Natural killer cell (primary cell): ENCODE measurements around the gene GNAI3. TPM values are rescaled to one million over a fixed set of nuclear protein-coding genes. Genes with fewer than 3 reads are reported as not detected.

Experiments
- ATAC-seq, 3 donors: fragments of 150-1000 bp in 2 of 3; fragments of 200-7000 bp in 1 of 3; cut with Tn5 transposase; 1 replicate in 1 of 3; 2 replicates in 2 of 3; pipeline ENCODE4 v1.10.0; 2021; ENCODE audit warnings: mild to moderate bottlenecking in 2 of 3, moderate library complexity in 2 of 3
- DNase-seq, 2 donors: peaks; one replicate each; pipeline versions ENCODE4 v3.0.0 to v3.0.0-alpha.2; 2013 to 2021; ENCODE audit warnings: mixed read lengths in 1 of 2
- H3K27ac ChIP-seq: one replicate; pipeline ENCODE4 v1.5.1; 2013; ENCODE audit warnings: mild to moderate bottlenecking, low read length
- H3K27me3 ChIP-seq: one replicate; pipeline ENCODE4 v1.6.1; 2013; ENCODE audit warnings: low read length; ENCODE audit not compliant: control insufficient read depth, insufficient read depth
- H3K36me3 ChIP-seq: one replicate; pipeline ENCODE4 v1.6.1; 2013; ENCODE audit warnings: low read length; ENCODE audit not compliant: control insufficient read depth, insufficient read depth
- H3K4me1 ChIP-seq: one replicate; pipeline ENCODE4 v1.6.1; 2013; ENCODE audit warnings: low read length; ENCODE audit not compliant: control insufficient read depth, insufficient read depth
- H3K4me3 ChIP-seq: one replicate; pipeline ENCODE4 v1.5.1; 2013; ENCODE audit warnings: low read length
- H3K9me3 ChIP-seq: one replicate; pipeline ENCODE4 v1.6.1; 2013; ENCODE audit warnings: low read length; ENCODE audit not compliant: control insufficient read depth, insufficient read depth
- H3K27ac Mint-ChIP-seq, 2 donors: one replicate each; pipeline ENCODE4 v1.8.0; 2022; ENCODE audit warnings: mild to moderate bottlenecking in 2 of 2, mixed read lengths in 2 of 2, moderate library complexity in 1 of 2
- H3K27me3 Mint-ChIP-seq, 2 donors: one replicate each; pipeline ENCODE4 v1.8.0; 2022; ENCODE audit warnings: low read depth in 2 of 2, mixed read lengths in 2 of 2
- H3K36me3 Mint-ChIP-seq: one replicate; pipeline ENCODE4 v1.8.0; 2022; ENCODE audit warnings: mixed read lengths
- H3K4me1 Mint-ChIP-seq, 2 donors: one replicate each; pipeline ENCODE4 v1.8.0; 2022; ENCODE audit warnings: mixed read lengths in 2 of 2
- H3K4me3 Mint-ChIP-seq: one replicate; pipeline ENCODE4 v1.8.0; 2022; ENCODE audit warnings: mild to moderate bottlenecking, moderate library complexity, mixed read lengths
- H3K9me3 Mint-ChIP-seq, 2 donors: one replicate each; pipeline ENCODE4 v1.8.0; 2022; ENCODE audit warnings: mixed read lengths in 2 of 2
- WGBS: methylation state at CpG from one replicate; pipeline ENCODE4 v1.1.7; 2013; ENCODE audit warnings: missing lambda C conversion rate; ENCODE audit not compliant: insufficient coverage; 5-methylcytosine and 5-hydroxymethylcytosine counted together
- intact Hi-C: fragments of 100-400 bp; cut with micrococcal nuclease; formaldehyde crosslinking; loops from one replicate; pipeline ENCODE4 v1.14.2; 2022
- total RNA-seq, 4 donors: library from RNA; stranded (reverse); fragments of 120-200 nt in 1 of 4; gene quantifications; one replicate each; pipeline versions ENCODE4 v1.2.3 to v1.2.4, GENCODE V29; 2013 to 2022
- TF ChIP-seq, protein P1 (sequence below): fragments of 200-600 bp; IDR thresholded peaks from one replicate; pipeline ENCODE4 v1.8.0; 2022; ENCODE audit warnings: antibody characterized with exemption

The GNAI3 gene
- total RNA-seq, 3 donors from 2014 or later (not counting 1 experiment from before 2014, with no cell fraction given), result 6.1 to 7.6 (median 6.9) TPM

DNA sequence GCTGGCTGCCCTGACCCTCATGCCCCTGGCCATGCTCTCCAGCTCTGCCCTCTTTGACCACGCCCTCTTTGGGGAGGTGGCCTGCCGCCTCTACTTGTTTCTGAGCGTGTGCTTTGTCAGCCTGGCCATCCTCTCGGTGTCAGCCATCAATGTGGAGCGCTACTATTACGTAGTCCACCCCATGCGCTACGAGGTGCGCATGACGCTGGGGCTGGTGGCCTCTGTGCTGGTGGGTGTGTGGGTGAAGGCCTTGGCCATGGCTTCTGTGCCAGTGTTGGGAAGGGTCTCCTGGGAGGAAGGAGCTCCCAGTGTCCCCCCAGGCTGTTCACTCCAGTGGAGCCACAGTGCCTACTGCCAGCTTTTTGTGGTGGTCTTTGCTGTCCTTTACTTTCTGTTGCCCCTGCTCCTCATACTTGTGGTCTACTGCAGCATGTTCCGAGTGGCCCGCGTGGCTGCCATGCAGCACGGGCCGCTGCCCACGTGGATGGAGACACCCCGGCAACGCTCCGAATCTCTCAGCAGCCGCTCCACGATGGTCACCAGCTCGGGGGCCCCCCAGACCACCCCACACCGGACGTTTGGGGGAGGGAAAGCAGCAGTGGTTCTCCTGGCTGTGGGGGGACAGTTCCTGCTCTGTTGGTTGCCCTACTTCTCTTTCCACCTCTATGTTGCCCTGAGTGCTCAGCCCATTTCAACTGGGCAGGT is 5.0 kb upstream of the GNAI3 start:
- ATAC-seq, result no peak
- no peaks in the 10 kb centered on the region for H3K36me3 ChIP-seq
- no peaks in the 10 kb centered on the region for H3K27me3 ChIP-seq
- Mint-ChIP-seq H3K27ac (no peak overlapping the region), H3K9me3 (no peaks in the 10 kb centered on the region), H3K4me1 (peaks cover 16 to 23% of the 10 kb centered on the region in 2 donors), H3K27me3 (no peaks in the 10 kb centered on the region), H3K36me3 (no peaks in the 10 kb centered on the region), H3K4me3 (no peak overlapping the region)
- peaks cover 5% of the 10 kb centered on the region for H3K4me1 ChIP-seq
- H3K27ac ChIP-seq, result no peak overlapping the region
- H3K9me3 ChIP-seq, result no peaks in the 10 kb centered on the region
- TF ChIP-seq, protein P1, sequence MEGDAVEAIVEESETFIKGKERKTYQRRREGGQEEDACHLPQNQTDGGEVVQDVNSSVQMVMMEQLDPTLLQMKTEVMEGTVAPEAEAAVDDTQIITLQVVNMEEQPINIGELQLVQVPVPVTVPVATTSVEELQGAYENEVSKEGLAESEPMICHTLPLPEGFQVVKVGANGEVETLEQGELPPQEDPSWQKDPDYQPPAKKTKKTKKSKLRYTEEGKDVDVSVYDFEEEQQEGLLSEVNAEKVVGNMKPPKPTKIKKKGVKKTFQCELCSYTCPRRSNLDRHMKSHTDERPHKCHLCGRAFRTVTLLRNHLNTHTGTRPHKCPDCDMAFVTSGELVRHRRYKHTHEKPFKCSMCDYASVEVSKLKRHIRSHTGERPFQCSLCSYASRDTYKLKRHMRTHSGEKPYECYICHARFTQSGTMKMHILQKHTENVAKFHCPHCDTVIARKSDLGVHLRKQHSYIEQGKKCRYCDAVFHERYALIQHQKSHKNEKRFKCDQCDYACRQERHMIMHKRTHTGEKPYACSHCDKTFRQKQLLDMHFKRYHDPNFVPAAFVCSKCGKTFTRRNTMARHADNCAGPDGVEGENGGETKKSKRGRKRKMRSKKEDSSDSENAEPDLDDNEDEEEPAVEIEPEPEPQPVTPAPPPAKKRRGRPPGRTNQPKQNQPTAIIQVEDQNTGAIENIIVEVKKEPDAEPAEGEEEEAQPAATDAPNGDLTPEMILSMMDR, result no peak
- intact Hi-C loops, result no loop called here
- 93% methylated on average over 24 of the region's 24 CpGs for WGBS
- no peak overlapping the region for H3K4me3 ChIP-seq
- no peak for DNase-seq

DNA sequence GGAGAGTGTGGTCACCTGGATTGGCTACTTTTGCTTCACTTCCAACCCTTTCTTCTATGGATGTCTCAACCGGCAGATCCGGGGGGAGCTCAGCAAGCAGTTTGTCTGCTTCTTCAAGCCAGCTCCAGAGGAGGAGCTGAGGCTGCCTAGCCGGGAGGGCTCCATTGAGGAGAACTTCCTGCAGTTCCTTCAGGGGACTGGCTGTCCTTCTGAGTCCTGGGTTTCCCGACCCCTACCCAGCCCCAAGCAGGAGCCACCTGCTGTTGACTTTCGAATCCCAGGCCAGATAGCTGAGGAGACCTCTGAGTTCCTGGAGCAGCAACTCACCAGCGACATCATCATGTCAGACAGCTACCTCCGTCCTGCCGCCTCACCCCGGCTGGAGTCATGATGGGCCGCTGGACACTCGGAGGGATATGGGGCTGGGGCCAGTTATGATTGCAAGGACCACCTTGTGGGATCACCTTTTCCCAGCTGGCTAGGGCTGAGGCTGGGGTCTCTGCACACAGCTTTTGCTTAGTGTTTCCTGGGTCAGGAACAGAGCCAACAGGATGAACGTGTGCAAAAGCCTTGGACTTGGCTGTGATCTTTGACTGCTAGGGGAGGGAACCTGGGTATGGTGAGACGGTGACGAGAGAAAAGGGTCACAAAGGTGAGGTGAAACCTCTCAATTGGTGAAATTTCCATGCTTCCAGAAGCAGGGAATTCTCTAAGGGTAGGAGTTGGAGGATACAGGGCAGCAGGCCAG is 4.3 kb upstream of the GNAI3 start:
- no peak for DNase-seq
- Histone ChIP-seq H3K27ac (no peak overlapping the region), H3K9me3 (no peaks in the 10 kb centered on the region), H3K4me3 (no peak overlapping the region), H3K27me3 (no peaks in the 10 kb centered on the region), H3K4me1 (peaks cover 5% of the 10 kb centered on the region), H3K36me3 (no peaks in the 10 kb centered on the region)
- H3K36me3 Mint-ChIP-seq, result no peaks in the 10 kb centered on the region
- 92% methylated on average over 14 of the region's 14 CpGs for WGBS
- intact Hi-C loops, result no loop called here
- no peak for ATAC-seq
- TF ChIP-seq, protein P1, result no peak
- peaks cover 21 to 30% of the 10 kb centered on the region in 2 donors for H3K4me1 Mint-ChIP-seq
- H3K27ac Mint-ChIP-seq, result no peak overlapping the region
- H3K9me3 Mint-ChIP-seq, result no peaks in the 10 kb centered on the region
- no peaks in the 10 kb centered on the region for H3K27me3 Mint-ChIP-seq
- peak overlapping the region; percentile 3 for H3K4me3 Mint-ChIP-seq

- peaks cover 5% of the 10 kb centered on the region for H3K4me1 ChIP-seq
- H3K9me3 ChIP-seq, result no peaks in the 10 kb centered on the region
- Mint-ChIP-seq H3K27ac (peak overlapping the region; percentile 91 to 98), H3K27me3 (no peaks in the 10 kb centered on the region), H3K4me3 (peak overlapping the region; percentile 94), H3K4me1 (peaks cover 36 to 49% of the 10 kb centered on the region in 2 donors), H3K36me3 (no peaks in the 10 kb centered on the region), H3K9me3 (no peaks in the 10 kb centered on the region)
- TF ChIP-seq, protein P1, result peak; percentile 87
- peak overlapping the region; percentile 89 for H3K4me3 ChIP-seq
- peak; percentile 81 to 96 for DNase-seq
- H3K27me3 ChIP-seq, result no peaks in the 10 kb centered on the region
- H3K36me3 ChIP-seq, result no peaks in the 10 kb centered on the region
- H3K27ac ChIP-seq, result peak overlapping the region; percentile 94
- peak; percentile 61 to 73 (median 61) for ATAC-seq
- intact Hi-C loops, result loop anchor here (1.0 to 5.0 kb wide), 3 partner anchors 94 to 438 kb away; partner anchors contain the start of genes AHCYL1 and PSMA5
- 28% methylated on average over 4 of the region's 5 CpGs for WGBS
Measured at GRCh38 chr1:109546311-109547109, 1.9 kb upstream of the GNAI3 start.
